Measurements from ENCODE around the gene PKD2. TPM values are rescaled to one million over a fixed set of nuclear protein-coding genes. Genes with fewer than 3 reads are reported as not detected.

Gene PKD2
- total RNA-seq, 4 donors from 2014 or later, result 79.1 to 128 (median 92.5) TPM

GRCh38 chr4:88043001-88043400 lies 35.6 kb downstream of the PKD2 start:
- Histone ChIP-seq H3K27ac (replicated peaks in 1 of 4) (no peak overlapping the region), H3K36me3 (peaks cover 76 to 99% (median 93%) of the 10 kb centered on the region in 4 donors), H3K4me3 (no peak overlapping the region), H3K4me1 (no peaks in the 10 kb centered on the region), H3K9me3 (no peaks in the 10 kb centered on the region), H3K27me3 (no peaks in the 10 kb centered on the region)
- no peak for DNase-seq (ENCODE audit: extremely low spot score)
- intact Hi-C loops (cut with DNase I), result no loop called here
- no peak for TF ChIP-seq CTCF (IDR thresholded peaks at IDR 0.05)
- TF ChIP-seq POLR2AphosphoS5 (IDR thresholded peaks at IDR 0.05), result no peak
- no peak for TF ChIP-seq EP300 (IDR thresholded peaks at IDR 0.05)
- TF ChIP-seq POLR2A (IDR thresholded peaks at IDR 0.05; ENCODE audit: low read depth), result no peak
- 36% methylated on average over 1 of the region's 1 CpG for WGBS

GRCh38 chr4:88043586-88044340 lies 36.3 kb downstream of the PKD2 start:
- no peaks in the 10 kb centered on the region for H3K9me3 ChIP-seq
- TF ChIP-seq POLR2A (IDR thresholded peaks at IDR 0.05; ENCODE audit: low read depth), result no peak
- TF ChIP-seq CTCF (IDR thresholded peaks at IDR 0.05), result no peak
- TF ChIP-seq EP300 (IDR thresholded peaks at IDR 0.05), result no peak
- no peak for TF ChIP-seq POLR2AphosphoS5 (IDR thresholded peaks at IDR 0.05)
- H3K4me3 ChIP-seq, result no peak overlapping the region
- H3K4me1 ChIP-seq, result no peaks in the 10 kb centered on the region
- peaks cover 72 to 99% (median 89%) of the 10 kb centered on the region in 4 donors for H3K36me3 ChIP-seq
- intact Hi-C loops (cut with DNase I), result no loop called here
- WGBS, result 87% methylated on average over 8 of the region's 8 CpGs
- no peak for DNase-seq (ENCODE audit: extremely low spot score)
- H3K27ac ChIP-seq (replicated peaks in 1 of 4), result no peak overlapping the region
- H3K27me3 ChIP-seq, result no peaks in the 10 kb centered on the region

GRCh38 chr4:88045021-88045420 lies 37.6 kb downstream of the PKD2 start:
- no peak for DNase-seq (ENCODE audit: extremely low spot score)
- intact Hi-C loops (cut with DNase I), result no loop called here
- no peaks in the 10 kb centered on the region for H3K27me3 ChIP-seq
- no peak for TF ChIP-seq POLR2AphosphoS5 (IDR thresholded peaks at IDR 0.05)
- no peak for TF ChIP-seq POLR2A (IDR thresholded peaks at IDR 0.05; ENCODE audit: low read depth)
- no peak for TF ChIP-seq CTCF (IDR thresholded peaks at IDR 0.05)
- TF ChIP-seq EP300 (IDR thresholded peaks at IDR 0.05), result no peak
- no peak overlapping the region for H3K27ac ChIP-seq (replicated peaks in 1 of 4)
- no peaks in the 10 kb centered on the region for H3K9me3 ChIP-seq
- H3K4me3 ChIP-seq, result no peak overlapping the region
- no peaks in the 10 kb centered on the region for H3K4me1 ChIP-seq
- peaks cover 59 to 95% (median 84%) of the 10 kb centered on the region in 4 donors for H3K36me3 ChIP-seq

GRCh38 chr4:88054229-88054628 lies 46.8 kb downstream of the PKD2 start:
- TF ChIP-seq EP300 (IDR thresholded peaks at IDR 0.05), result no peak
- TF ChIP-seq POLR2A (IDR thresholded peaks at IDR 0.05; ENCODE audit: low read depth), result no peak
- TF ChIP-seq CTCF (IDR thresholded peaks at IDR 0.05), result no peak
- no peak for TF ChIP-seq POLR2AphosphoS5 (IDR thresholded peaks at IDR 0.05)
- peaks cover 30 to 95% (median 59%) of the 10 kb centered on the region in 4 donors for H3K36me3 ChIP-seq
- 71% methylated on average over 4 of the region's 4 CpGs for WGBS
- intact Hi-C loops (cut with DNase I), result no loop called here
- H3K27ac ChIP-seq (replicated peaks in 1 of 4), result no peak overlapping the region
- H3K4me1 ChIP-seq, result no peaks in the 10 kb centered on the region
- no peaks in the 10 kb centered on the region for H3K9me3 ChIP-seq
- H3K27me3 ChIP-seq, result no peaks in the 10 kb centered on the region
- no peak for DNase-seq (ENCODE audit: extremely low spot score)
- H3K4me3 ChIP-seq, result no peak overlapping the region
